ENCODE results near the gene PRKG1. TPM values are rescaled to one million over a fixed set of nuclear protein-coding genes. Genes with fewer than 3 reads are reported as not detected.

The PRKG1 gene
- total RNA-seq, 1 donor from 2014 or later: 26.4 TPM

DNA sequence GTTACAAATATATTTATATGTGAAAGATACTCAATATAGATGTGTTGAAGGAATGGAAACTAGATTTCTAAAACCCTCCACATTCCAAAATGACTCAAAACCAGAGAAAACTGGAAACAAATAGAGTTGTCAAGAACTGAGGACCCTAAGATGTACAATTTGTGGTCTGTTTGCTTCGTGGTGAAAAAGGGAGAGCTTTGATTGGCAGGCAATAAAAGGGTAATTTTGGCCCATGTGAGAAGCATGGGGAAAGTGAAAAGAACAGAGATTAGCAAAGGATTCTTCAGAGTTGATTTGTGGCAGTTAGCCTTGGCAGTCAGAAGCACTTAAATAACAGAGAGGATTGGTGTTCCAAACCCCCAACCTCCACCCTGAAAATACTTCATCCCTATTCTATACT lies 1202.7 kb downstream of the PRKG1 start:
- H3K79me2 ChIP-seq (ENCODE audit: low read depth): no peaks in the 10 kb centered on the region
- H3K4me1 Mint-ChIP-seq: no peaks in the 10 kb centered on the region
- TF ChIP-seq EZH2phosphoT487 (IDR thresholded peaks at IDR 0.05): no peak
- TF ChIP-seq EZH2 (IDR thresholded peaks at IDR 0.05): no peak
- TF ChIP-seq, protein P1, sequence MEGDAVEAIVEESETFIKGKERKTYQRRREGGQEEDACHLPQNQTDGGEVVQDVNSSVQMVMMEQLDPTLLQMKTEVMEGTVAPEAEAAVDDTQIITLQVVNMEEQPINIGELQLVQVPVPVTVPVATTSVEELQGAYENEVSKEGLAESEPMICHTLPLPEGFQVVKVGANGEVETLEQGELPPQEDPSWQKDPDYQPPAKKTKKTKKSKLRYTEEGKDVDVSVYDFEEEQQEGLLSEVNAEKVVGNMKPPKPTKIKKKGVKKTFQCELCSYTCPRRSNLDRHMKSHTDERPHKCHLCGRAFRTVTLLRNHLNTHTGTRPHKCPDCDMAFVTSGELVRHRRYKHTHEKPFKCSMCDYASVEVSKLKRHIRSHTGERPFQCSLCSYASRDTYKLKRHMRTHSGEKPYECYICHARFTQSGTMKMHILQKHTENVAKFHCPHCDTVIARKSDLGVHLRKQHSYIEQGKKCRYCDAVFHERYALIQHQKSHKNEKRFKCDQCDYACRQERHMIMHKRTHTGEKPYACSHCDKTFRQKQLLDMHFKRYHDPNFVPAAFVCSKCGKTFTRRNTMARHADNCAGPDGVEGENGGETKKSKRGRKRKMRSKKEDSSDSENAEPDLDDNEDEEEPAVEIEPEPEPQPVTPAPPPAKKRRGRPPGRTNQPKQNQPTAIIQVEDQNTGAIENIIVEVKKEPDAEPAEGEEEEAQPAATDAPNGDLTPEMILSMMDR (IDR thresholded peaks at IDR 0.05): no peak
- H3K27ac ChIP-seq: no peak overlapping the region
- H3K4me2 ChIP-seq: no peak overlapping the region
- H3K9ac ChIP-seq: no peak overlapping the region
- peaks cover 6% of the 10 kb centered on the region for H3K9me3 Mint-ChIP-seq
- H3K4me3 ChIP-seq: no peak overlapping the region
- H3K27ac Mint-ChIP-seq: no peak overlapping the region
- H4K20me1 ChIP-seq (ENCODE audit: low read depth): no peaks in the 10 kb centered on the region
- no peaks in the 10 kb centered on the region for H3K36me3 Mint-ChIP-seq
- no peaks in the 10 kb centered on the region for H3K9me3 ChIP-seq (ENCODE audit: low read depth)
- no peak for DNase-seq (ENCODE audit: low spot score)
- no peak overlapping the region for H2AFZ ChIP-seq (replicated peaks)
- no peaks in the 10 kb centered on the region for H3K27me3 Mint-ChIP-seq (ENCODE audit: insufficient read depth, low read depth)
- no peaks in the 10 kb centered on the region for H3K36me3 ChIP-seq
- H3K4me3 Mint-ChIP-seq: no peak overlapping the region
- H3K27me3 ChIP-seq: no peaks in the 10 kb centered on the region
- no peaks in the 10 kb centered on the region for H3K4me1 ChIP-seq
- no peaks in the 10 kb centered on the region for H3F3A ChIP-seq (ENCODE audit: low read depth)

DNA sequence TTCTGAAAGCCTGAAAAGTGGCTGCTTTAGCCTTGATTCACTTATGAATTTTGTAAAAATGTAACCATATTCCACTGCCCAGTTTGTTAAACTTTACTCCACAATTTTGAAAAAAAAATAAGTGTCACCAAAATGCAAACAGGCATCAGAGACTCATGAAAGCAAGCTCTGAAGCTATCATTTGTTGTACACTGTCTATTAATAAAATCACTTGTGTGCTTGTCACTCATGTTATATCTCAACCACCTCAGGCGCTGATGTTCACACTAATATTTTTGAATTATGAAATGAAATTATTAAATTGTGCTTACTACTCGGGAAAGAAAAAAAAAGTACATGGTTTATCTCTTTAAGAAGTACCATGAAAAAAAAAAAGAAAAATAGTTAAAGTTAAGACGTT lies 1205.3 kb downstream of the PRKG1 start:
- no peak for DNase-seq (ENCODE audit: low spot score)
- H3K36me3 ChIP-seq: no peaks in the 10 kb centered on the region
- H3K79me2 ChIP-seq (ENCODE audit: low read depth): no peaks in the 10 kb centered on the region
- no peaks in the 10 kb centered on the region for H3F3A ChIP-seq (ENCODE audit: low read depth)
- no peak overlapping the region for H3K27ac ChIP-seq
- no peaks in the 10 kb centered on the region for H4K20me1 ChIP-seq (ENCODE audit: low read depth)
- H3K4me2 ChIP-seq: no peak overlapping the region
- H3K9me3 ChIP-seq (ENCODE audit: low read depth): no peaks in the 10 kb centered on the region
- H3K27me3 ChIP-seq: no peaks in the 10 kb centered on the region
- TF ChIP-seq EZH2 (IDR thresholded peaks at IDR 0.05): no peak
- TF ChIP-seq, protein P1 (IDR thresholded peaks at IDR 0.05): no peak
- no peak for TF ChIP-seq EZH2phosphoT487 (IDR thresholded peaks at IDR 0.05)
- no peaks in the 10 kb centered on the region for H3K36me3 Mint-ChIP-seq
- H2AFZ ChIP-seq (replicated peaks): no peak overlapping the region
- H3K4me1 ChIP-seq: no peaks in the 10 kb centered on the region
- H3K27ac Mint-ChIP-seq: no peak overlapping the region
- H3K9me3 Mint-ChIP-seq: peaks cover 6% of the 10 kb centered on the region
- no peaks in the 10 kb centered on the region for H3K27me3 Mint-ChIP-seq (ENCODE audit: insufficient read depth, low read depth)
- H3K4me3 ChIP-seq: no peak overlapping the region
- H3K9ac ChIP-seq: no peak overlapping the region
- H3K4me1 Mint-ChIP-seq: no peaks in the 10 kb centered on the region
- no peak overlapping the region for H3K4me3 Mint-ChIP-seq

DNA sequence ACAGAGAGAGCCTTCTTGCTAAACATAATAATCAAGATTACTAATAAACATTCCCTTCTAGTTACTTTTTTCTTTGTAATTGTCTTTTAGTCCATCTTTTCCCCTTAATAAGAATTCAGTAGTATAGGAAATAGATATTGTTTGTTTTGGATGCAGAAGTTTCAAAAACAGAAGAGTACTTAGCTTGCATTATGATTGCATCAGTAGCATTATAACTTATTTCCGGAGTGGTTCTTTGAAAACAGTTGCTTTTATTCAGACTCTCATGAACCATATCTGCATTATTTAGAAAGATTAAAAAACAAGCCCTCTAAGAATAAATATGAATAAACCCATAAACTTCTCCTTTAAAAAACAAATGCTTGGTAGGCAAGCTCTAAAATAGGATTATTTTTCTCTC lies 1205.8 kb downstream of the PRKG1 start:
- no peak for TF ChIP-seq EZH2phosphoT487 (IDR thresholded peaks at IDR 0.05)
- no peaks in the 10 kb centered on the region for H3K79me2 ChIP-seq (ENCODE audit: low read depth)
- no peak overlapping the region for H3K4me3 ChIP-seq
- H3K27ac ChIP-seq: no peak overlapping the region
- no peaks in the 10 kb centered on the region for H3K4me1 Mint-ChIP-seq
- H4K20me1 ChIP-seq (ENCODE audit: low read depth): no peaks in the 10 kb centered on the region
- peaks cover 6% of the 10 kb centered on the region for H3K9me3 Mint-ChIP-seq
- H3K36me3 ChIP-seq: no peaks in the 10 kb centered on the region
- H3F3A ChIP-seq (ENCODE audit: low read depth): no peaks in the 10 kb centered on the region
- H3K27me3 ChIP-seq: no peaks in the 10 kb centered on the region
- H3K9ac ChIP-seq: no peak overlapping the region
- no peaks in the 10 kb centered on the region for H3K4me1 ChIP-seq
- H3K4me2 ChIP-seq: no peak overlapping the region
- no peaks in the 10 kb centered on the region for H3K9me3 ChIP-seq (ENCODE audit: low read depth)
- no peak overlapping the region for H2AFZ ChIP-seq (replicated peaks)
- no peak overlapping the region for H3K4me3 Mint-ChIP-seq
- H3K27me3 Mint-ChIP-seq (ENCODE audit: insufficient read depth, low read depth): no peaks in the 10 kb centered on the region
- H3K36me3 Mint-ChIP-seq: no peaks in the 10 kb centered on the region
- DNase-seq (ENCODE audit: low spot score): no peak
- no peak overlapping the region for H3K27ac Mint-ChIP-seq

DNA sequence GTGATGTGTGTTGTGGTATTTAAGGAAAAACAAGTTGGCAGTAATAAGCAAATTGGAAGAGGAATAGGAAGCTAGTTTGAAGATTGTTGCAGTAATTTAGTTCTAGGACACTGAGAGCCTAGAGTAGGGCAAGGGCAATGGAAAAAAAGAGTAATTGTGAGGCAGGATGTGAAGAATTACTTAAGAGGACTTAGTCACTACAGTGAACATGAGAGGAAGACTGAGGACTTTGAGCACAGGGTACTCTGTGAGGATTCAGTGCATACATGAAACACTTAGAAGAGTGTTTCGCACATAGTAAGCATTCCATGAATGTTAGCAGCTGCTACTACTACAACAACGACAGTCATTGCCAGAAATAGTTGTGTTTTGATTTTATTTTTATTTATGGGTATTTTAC lies 1208.9 kb downstream of the PRKG1 start:
- TF ChIP-seq EZH2 (IDR thresholded peaks at IDR 0.05) (no peak), EZH2phosphoT487 (IDR thresholded peaks at IDR 0.05) (no peak)
- TF ChIP-seq, protein P1 (IDR thresholded peaks at IDR 0.05): no peak
- Mint-ChIP-seq H3K4me1 (no peaks in the 10 kb centered on the region), H3K9me3 (no peaks in the 10 kb centered on the region), H3K36me3 (no peaks in the 10 kb centered on the region), H3K27ac (no peak overlapping the region), H3K27me3 (ENCODE audit: insufficient read depth, low read depth) (no peaks in the 10 kb centered on the region), H3K4me3 (no peak overlapping the region)
- Histone ChIP-seq H3K9ac (no peak overlapping the region), H3K4me1 (no peaks in the 10 kb centered on the region), H3F3A (ENCODE audit: low read depth) (no peaks in the 10 kb centered on the region), H3K4me3 (no peak overlapping the region), H4K20me1 (ENCODE audit: low read depth) (no peaks in the 10 kb centered on the region), H3K4me2 (no peak overlapping the region), H3K27ac (no peak overlapping the region), H3K9me3 (ENCODE audit: low read depth) (no peaks in the 10 kb centered on the region), H3K27me3 (no peaks in the 10 kb centered on the region), H2AFZ (replicated peaks) (no peak overlapping the region), H3K36me3 (no peaks in the 10 kb centered on the region), H3K79me2 (ENCODE audit: low read depth) (no peaks in the 10 kb centered on the region)
- DNase-seq (ENCODE audit: low spot score): no peak
